Caco-2 (cell line): Measurements from ENCODE around the gene EME1. TPM values are rescaled to one million over a fixed set of nuclear protein-coding genes. Genes with fewer than 3 reads are reported as not detected.
A peak's percentile ranks its signal among the peaks of the same experiment; 100 is the strongest.

Source experiments
- BruUV-seq: library from RNA; stranded (reverse); fragments of 400-500 nt; replicated peaks from 2 replicates; lab custom pipeline; 2021; lab: Mats Ljungman, UMichigan
- CTCF ChIA-PET: fragments of 300-600 bp; sonication (Branson Sonifier 250); formaldehyde crosslinking; loops from one replicate; lab custom pipeline; 2022; ENCODE audit warnings: antibody characterized with exemption; lab: Charles Lee
- POLR2A ChIA-PET: fragments of 300-600 bp; sonication (Branson Sonifier 250); formaldehyde crosslinking; loops from one replicate; lab custom pipeline; 2022; ENCODE audit warnings: antibody characterized with exemption; lab: Charles Lee
- DNase-seq, 2 experiments: peaks; one replicate each; pipeline versions ENCODE4 v3.0.0 to v3.0.0-alpha.2; 2020 to 2022
- H3K27me3 ChIP-seq: replicated peaks from 2 replicates; pipeline ENCODE4 v1.6.0; 2011; ENCODE audit warnings: low read length; ENCODE audit not compliant: control insufficient read depth, insufficient read depth
- H3K36me3 ChIP-seq: 2 replicates; pipeline ENCODE4 v1.5.1; 2011; ENCODE audit warnings: low read length; ENCODE audit not compliant: control insufficient read depth, insufficient read depth
- H3K4me1 ChIP-seq: fragments of 250-450 bp; sonication (Bioruptor Pico); 2 replicates; pipeline ENCODE4 v1.5.1; 2020; ENCODE audit warnings: mild to moderate bottlenecking
- H3K4me3 ChIP-seq: 2 replicates; pipeline ENCODE4 v1.5.1; 2011; ENCODE audit warnings: low read depth, mild to moderate bottlenecking, control low read depth, low read length
- H3K9me3 ChIP-seq: fragments of 250-450 bp; sonication (Bioruptor Pico); 2 replicates; pipeline ENCODE4 v1.5.1; 2020; ENCODE audit warnings: mild to moderate bottlenecking, moderate library complexity
- H3K27ac Mint-ChIP-seq: one replicate; pipeline ENCODE4 v1.8.0; 2022; ENCODE audit warnings: mixed read lengths; ENCODE audit not compliant: unreplicated experiment
- H3K27me3 Mint-ChIP-seq: one replicate; pipeline ENCODE4 v1.8.0; 2022; ENCODE audit warnings: mixed read lengths; ENCODE audit not compliant: insufficient read depth, unreplicated experiment
- H3K36me3 Mint-ChIP-seq: one replicate; pipeline ENCODE4 v1.8.0; 2022; ENCODE audit warnings: mild to moderate bottlenecking, mixed read lengths; ENCODE audit not compliant: insufficient read depth, unreplicated experiment
- H3K4me1 Mint-ChIP-seq: one replicate; pipeline ENCODE4 v1.8.0; 2022; ENCODE audit warnings: low read depth, mixed read lengths; ENCODE audit not compliant: unreplicated experiment
- H3K4me3 Mint-ChIP-seq: one replicate; pipeline ENCODE4 v1.8.0; 2022; ENCODE audit warnings: mild to moderate bottlenecking, moderate library complexity, mixed read lengths; ENCODE audit not compliant: unreplicated experiment
- H3K9me3 Mint-ChIP-seq: one replicate; pipeline ENCODE4 v1.8.0; 2022; ENCODE audit warnings: mixed read lengths; ENCODE audit not compliant: unreplicated experiment
- CTCF ChIP-seq, 2 experiments: fragments of 200-600 bp in 1 of 2; IDR thresholded peaks; 1 replicate in 1 of 2; 2 replicates in 1 of 2; pipeline versions ENCODE4 v1.5.1 to v1.8.0; 2011 to 2022; ENCODE audit warnings: antibody characterized with exemption in 1 of 2, control low read depth in 1 of 2, inconsistent platforms in 1 of 2, low read depth in 1 of 2, low read length in 1 of 2, mild to moderate bottlenecking in 1 of 2, moderate library complexity in 1 of 2; ENCODE audit not compliant: insufficient read depth in 1 of 2, severe bottlenecking in 1 of 2, unreplicated experiment in 1 of 2
- intact Hi-C: fragments of 100-400 bp; cut with micrococcal nuclease; formaldehyde crosslinking; loops from one replicate; pipeline ENCODE4 v1.10.0; 2022; ENCODE audit not compliant: unreplicated experiment
- total RNA-seq: library from RNA; stranded (reverse); gene quantifications from 2 replicates; pipeline ENCODE4 v1.2.3, GENCODE V29; 2022

EME1 gene
- total RNA-seq, 1 experiment from 2014 or later, result 48.5 TPM

GRCh38 chr17:50373705-50374104, 676 bp downstream of the EME1 start:
- Histone ChIP-seq H3K36me3 (peaks cover 9% of the 10 kb centered on the region), H3K4me3 (peak overlapping the region; percentile 52), H3K27me3 (no peaks in the 10 kb centered on the region), H3K4me1 (peaks cover 7% of the 10 kb centered on the region; the same call in 1 of the 2 replicates), H3K9me3 (no peaks in the 10 kb centered on the region)
- DNase-seq, result no peak
- H3K27me3 Mint-ChIP-seq, result no peaks in the 10 kb centered on the region
- ChIA-PET POLR2A (interaction anchor here (0.8 to 1.3 kb wide), 3 partner anchors 12 to 24 kb away, joined by 3 to 5 read pairs (median 3); no protein-coding TSS in a partner anchor), CTCF (interaction anchor here (2.0 to 2.4 kb wide), 2 partner anchors 12 to 23 kb away, joined by 9 to 13 read pairs; partner anchors contain the start of gene LRRC59)
- peaks cover 17% of the 10 kb centered on the region for H3K4me1 Mint-ChIP-seq
- peaks cover 53% of the 10 kb centered on the region for H3K36me3 Mint-ChIP-seq
- no TSS peak for BruUV-seq
- H3K4me3 Mint-ChIP-seq, result peak overlapping the region; percentile 89
- H3K9me3 Mint-ChIP-seq, result no peaks in the 10 kb centered on the region
- intact Hi-C loops, result loop anchor here (2.0 kb wide), 1 partner anchor 27 kb away; the partner anchor contains the start of gene XYLT2
- TF ChIP-seq CTCF (IDR thresholded peaks at IDR 0.05; ENCODE audit: insufficient read depth in 1 of 2, low read depth in 1 of 2, low read length in 1 of 2, severe bottlenecking in 1 of 2, unreplicated experiment in 1 of 2), result no peak
- H3K27ac Mint-ChIP-seq, result peak overlapping the region; percentile 98

GRCh38 chr17:50375858-50376538, 3.0 kb downstream of the EME1 start:
- Histone ChIP-seq H3K4me1 (peaks cover 7% of the 10 kb centered on the region; the same call in 1 of the 2 replicates), H3K36me3 (0 out of 2 replicates have a peak, but pooled peaks cover 1% of the 10 kb centered on the region), H3K4me3 (no peak overlapping the region), H3K27me3 (no peaks in the 10 kb centered on the region), H3K9me3 (no peaks in the 10 kb centered on the region)
- Mint-ChIP-seq H3K9me3 (no peaks in the 10 kb centered on the region), H3K27ac (no peak overlapping the region), H3K27me3 (no peaks in the 10 kb centered on the region), H3K4me1 (peaks cover 17% of the 10 kb centered on the region), H3K4me3 (no peak overlapping the region), H3K36me3 (peaks cover 54% of the 10 kb centered on the region)
- TF ChIP-seq CTCF (IDR thresholded peaks at IDR 0.05; ENCODE audit: insufficient read depth in 1 of 2, low read depth in 1 of 2, low read length in 1 of 2, severe bottlenecking in 1 of 2, unreplicated experiment in 1 of 2), result no peak
- BruUV-seq, result no TSS peak
- DNase-seq, result no peak
- ChIA-PET CTCF (no interaction called here), POLR2A (no interaction called here)
- intact Hi-C loops, result no loop called here

- intact Hi-C loops, result no loop called here
- no peak overlapping the region for H3K27ac Mint-ChIP-seq
- no peak for DNase-seq
- no TSS peak for BruUV-seq
- Histone ChIP-seq H3K4me1 (no peaks in the 10 kb centered on the region), H3K4me3 (no peak overlapping the region), H3K9me3 (no peaks in the 10 kb centered on the region), H3K27me3 (no peaks in the 10 kb centered on the region), H3K36me3 (peaks cover 7% of the 10 kb centered on the region)
- H3K27me3 Mint-ChIP-seq, result no peaks in the 10 kb centered on the region
- POLR2A ChIA-PET, result interaction anchor here (0.5 to 1.5 kb wide), 4 partner anchors 17 to 116 kb away, joined by 3 to 7 read pairs (median 4); partner anchors contain the start of gene LRRC59
- H3K9me3 Mint-ChIP-seq, result no peaks in the 10 kb centered on the region
- no peak overlapping the region for H3K4me3 Mint-ChIP-seq
- no peaks in the 10 kb centered on the region for H3K4me1 Mint-ChIP-seq
- no peak for TF ChIP-seq CTCF (IDR thresholded peaks at IDR 0.05; ENCODE audit: insufficient read depth in 1 of 2, low read depth in 1 of 2, low read length in 1 of 2, severe bottlenecking in 1 of 2, unreplicated experiment in 1 of 2)
- CTCF ChIA-PET, result interaction anchor here (1.1 to 3.5 kb wide), 5 partner anchors 13 to 179 kb away, joined by 3 to 17 read pairs (median 5); partner anchors contain the start of genes COL1A1 and LRRC59
- peaks cover 67% of the 10 kb centered on the region for H3K36me3 Mint-ChIP-seq
Measured at GRCh38 chr17:50379351-50380132, 6.5 kb downstream of the EME1 start.
